ENCODE measurements around the gene FLNB.

DNA sequence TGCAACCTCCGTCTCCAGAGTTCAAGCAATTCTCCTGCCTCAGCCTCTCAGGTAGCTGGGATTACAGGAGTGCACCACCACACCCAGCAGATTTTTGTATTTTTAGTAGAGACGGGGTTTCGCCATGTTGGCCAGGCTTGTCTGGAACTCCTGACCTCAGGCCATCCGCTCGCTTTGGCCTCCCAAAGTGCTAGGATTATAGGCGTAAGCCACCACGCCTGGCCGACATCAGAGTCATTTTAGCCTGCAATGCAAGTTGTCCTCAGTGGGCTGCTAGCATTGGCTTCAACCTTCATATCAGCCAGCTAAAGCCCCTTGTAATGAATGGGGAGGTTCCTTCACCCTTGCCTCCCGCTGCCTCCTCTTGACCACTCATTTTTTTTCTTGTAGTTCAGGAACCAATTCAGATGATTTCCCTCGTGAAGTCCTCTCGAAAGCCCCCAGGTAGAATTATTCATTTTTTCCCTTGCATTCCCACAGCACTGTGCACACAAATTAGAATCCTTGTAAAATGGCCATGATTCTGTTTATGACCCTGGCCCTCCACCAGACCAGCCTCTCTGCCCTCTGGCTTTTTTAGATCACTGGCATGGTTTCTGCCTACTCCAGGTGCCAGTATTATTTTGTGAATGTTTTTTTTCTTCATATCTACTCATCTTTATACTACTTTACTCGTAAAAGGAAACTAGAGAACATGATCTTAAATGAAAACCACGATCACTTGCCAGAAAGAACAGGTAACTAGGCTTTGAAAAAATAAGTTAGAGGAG lies 29.1 kb downstream of the FLNB start:
- TF ChIP-seq, protein P1, sequence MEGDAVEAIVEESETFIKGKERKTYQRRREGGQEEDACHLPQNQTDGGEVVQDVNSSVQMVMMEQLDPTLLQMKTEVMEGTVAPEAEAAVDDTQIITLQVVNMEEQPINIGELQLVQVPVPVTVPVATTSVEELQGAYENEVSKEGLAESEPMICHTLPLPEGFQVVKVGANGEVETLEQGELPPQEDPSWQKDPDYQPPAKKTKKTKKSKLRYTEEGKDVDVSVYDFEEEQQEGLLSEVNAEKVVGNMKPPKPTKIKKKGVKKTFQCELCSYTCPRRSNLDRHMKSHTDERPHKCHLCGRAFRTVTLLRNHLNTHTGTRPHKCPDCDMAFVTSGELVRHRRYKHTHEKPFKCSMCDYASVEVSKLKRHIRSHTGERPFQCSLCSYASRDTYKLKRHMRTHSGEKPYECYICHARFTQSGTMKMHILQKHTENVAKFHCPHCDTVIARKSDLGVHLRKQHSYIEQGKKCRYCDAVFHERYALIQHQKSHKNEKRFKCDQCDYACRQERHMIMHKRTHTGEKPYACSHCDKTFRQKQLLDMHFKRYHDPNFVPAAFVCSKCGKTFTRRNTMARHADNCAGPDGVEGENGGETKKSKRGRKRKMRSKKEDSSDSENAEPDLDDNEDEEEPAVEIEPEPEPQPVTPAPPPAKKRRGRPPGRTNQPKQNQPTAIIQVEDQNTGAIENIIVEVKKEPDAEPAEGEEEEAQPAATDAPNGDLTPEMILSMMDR (IDR thresholded peaks at IDR 0.05 in 2 of 3, conservative IDR thresholded peaks at IDR 0.05 in 1 of 3; ENCODE audit: control insufficient read depth in 2 of 3, extremely low read depth in 1 of 3, insufficient read depth in 1 of 3, low read depth in 3 of 3, low read length in 3 of 3) = no peak
- TF ChIP-seq NRF1 (conservative IDR thresholded peaks at IDR 0.05; ENCODE audit: low read depth, low read length) (no peak), TAF1 (IDR thresholded peaks at IDR 0.05; ENCODE audit: borderline replicate concordance, low read depth, low read length) (no peak), WRNIP1 (IDR thresholded peaks at IDR 0.05; ENCODE audit: borderline replicate concordance, low read depth, low read length) (no peak), JUND (IDR thresholded peaks at IDR 0.05; ENCODE audit: low read depth, low read length) (no peak), KDM1A (IDR thresholded peaks at IDR 0.05; ENCODE audit: borderline replicate concordance) (no peak)
- TF ChIP-seq, protein P2, sequence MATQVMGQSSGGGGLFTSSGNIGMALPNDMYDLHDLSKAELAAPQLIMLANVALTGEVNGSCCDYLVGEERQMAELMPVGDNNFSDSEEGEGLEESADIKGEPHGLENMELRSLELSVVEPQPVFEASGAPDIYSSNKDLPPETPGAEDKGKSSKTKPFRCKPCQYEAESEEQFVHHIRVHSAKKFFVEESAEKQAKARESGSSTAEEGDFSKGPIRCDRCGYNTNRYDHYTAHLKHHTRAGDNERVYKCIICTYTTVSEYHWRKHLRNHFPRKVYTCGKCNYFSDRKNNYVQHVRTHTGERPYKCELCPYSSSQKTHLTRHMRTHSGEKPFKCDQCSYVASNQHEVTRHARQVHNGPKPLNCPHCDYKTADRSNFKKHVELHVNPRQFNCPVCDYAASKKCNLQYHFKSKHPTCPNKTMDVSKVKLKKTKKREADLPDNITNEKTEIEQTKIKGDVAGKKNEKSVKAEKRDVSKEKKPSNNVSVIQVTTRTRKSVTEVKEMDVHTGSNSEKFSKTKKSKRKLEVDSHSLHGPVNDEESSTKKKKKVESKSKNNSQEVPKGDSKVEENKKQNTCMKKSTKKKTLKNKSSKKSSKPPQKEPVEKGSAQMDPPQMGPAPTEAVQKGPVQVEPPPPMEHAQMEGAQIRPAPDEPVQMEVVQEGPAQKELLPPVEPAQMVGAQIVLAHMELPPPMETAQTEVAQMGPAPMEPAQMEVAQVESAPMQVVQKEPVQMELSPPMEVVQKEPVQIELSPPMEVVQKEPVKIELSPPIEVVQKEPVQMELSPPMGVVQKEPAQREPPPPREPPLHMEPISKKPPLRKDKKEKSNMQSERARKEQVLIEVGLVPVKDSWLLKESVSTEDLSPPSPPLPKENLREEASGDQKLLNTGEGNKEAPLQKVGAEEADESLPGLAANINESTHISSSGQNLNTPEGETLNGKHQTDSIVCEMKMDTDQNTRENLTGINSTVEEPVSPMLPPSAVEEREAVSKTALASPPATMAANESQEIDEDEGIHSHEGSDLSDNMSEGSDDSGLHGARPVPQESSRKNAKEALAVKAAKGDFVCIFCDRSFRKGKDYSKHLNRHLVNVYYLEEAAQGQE (IDR thresholded peaks at IDR 0.05; ENCODE audit: low read depth, low read length) = no peak
- TF ChIP-seq, protein P3, sequence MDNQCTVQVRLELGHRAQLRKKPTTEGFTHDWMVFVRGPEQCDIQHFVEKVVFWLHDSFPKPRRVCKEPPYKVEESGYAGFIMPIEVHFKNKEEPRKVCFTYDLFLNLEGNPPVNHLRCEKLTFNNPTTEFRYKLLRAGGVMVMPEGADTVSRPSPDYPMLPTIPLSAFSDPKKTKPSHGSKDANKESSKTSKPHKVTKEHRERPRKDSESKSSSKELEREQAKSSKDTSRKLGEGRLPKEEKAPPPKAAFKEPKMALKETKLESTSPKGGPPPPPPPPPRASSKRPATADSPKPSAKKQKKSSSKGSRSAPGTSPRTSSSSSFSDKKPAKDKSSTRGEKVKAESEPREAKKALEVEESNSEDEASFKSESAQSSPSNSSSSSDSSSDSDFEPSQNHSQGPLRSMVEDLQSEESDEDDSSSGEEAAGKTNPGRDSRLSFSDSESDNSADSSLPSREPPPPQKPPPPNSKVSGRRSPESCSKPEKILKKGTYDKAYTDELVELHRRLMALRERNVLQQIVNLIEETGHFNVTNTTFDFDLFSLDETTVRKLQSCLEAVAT (IDR thresholded peaks at IDR 0.05) = 0 out of 2 replicates have a peak, but pooled peaks have one; percentile 13
- TF ChIP-seq, protein P4, sequence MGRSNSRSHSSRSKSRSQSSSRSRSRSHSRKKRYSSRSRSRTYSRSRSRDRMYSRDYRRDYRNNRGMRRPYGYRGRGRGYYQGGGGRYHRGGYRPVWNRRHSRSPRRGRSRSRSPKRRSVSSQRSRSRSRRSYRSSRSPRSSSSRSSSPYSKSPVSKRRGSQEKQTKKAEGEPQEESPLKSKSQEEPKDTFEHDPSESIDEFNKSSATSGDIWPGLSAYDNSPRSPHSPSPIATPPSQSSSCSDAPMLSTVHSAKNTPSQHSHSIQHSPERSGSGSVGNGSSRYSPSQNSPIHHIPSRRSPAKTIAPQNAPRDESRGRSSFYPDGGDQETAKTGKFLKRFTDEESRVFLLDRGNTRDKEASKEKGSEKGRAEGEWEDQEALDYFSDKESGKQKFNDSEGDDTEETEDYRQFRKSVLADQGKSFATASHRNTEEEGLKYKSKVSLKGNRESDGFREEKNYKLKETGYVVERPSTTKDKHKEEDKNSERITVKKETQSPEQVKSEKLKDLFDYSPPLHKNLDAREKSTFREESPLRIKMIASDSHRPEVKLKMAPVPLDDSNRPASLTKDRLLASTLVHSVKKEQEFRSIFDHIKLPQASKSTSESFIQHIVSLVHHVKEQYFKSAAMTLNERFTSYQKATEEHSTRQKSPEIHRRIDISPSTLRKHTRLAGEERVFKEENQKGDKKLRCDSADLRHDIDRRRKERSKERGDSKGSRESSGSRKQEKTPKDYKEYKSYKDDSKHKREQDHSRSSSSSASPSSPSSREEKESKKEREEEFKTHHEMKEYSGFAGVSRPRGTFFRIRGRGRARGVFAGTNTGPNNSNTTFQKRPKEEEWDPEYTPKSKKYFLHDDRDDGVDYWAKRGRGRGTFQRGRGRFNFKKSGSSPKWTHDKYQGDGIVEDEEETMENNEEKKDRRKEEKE (IDR thresholded peaks at IDR 0.05) = no peak
- TF ChIP-seq, protein P5, sequence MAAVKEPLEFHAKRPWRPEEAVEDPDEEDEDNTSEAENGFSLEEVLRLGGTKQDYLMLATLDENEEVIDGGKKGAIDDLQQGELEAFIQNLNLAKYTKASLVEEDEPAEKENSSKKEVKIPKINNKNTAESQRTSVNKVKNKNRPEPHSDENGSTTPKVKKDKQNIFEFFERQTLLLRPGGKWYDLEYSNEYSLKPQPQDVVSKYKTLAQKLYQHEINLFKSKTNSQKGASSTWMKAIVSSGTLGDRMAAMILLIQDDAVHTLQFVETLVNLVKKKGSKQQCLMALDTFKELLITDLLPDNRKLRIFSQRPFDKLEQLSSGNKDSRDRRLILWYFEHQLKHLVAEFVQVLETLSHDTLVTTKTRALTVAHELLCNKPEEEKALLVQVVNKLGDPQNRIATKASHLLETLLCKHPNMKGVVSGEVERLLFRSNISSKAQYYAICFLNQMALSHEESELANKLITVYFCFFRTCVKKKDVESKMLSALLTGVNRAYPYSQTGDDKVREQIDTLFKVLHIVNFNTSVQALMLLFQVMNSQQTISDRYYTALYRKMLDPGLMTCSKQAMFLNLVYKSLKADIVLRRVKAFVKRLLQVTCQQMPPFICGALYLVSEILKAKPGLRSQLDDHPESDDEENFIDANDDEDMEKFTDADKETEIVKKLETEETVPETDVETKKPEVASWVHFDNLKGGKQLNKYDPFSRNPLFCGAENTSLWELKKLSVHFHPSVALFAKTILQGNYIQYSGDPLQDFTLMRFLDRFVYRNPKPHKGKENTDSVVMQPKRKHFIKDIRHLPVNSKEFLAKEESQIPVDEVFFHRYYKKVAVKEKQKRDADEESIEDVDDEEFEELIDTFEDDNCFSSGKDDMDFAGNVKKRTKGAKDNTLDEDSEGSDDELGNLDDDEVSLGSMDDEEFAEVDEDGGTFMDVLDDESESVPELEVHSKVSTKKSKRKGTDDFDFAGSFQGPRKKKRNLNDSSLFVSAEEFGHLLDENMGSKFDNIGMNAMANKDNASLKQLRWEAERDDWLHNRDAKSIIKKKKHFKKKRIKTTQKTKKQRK (IDR thresholded peaks at IDR 0.05; ENCODE audit: low read depth, low read length) = no peak

Data from GM12878 (cell line).